ENCODE data around the gene C22orf39. TPM values are rescaled to one million over a fixed set of nuclear protein-coding genes. Genes with fewer than 3 reads are reported as not detected.

The C22orf39 gene, protein sequence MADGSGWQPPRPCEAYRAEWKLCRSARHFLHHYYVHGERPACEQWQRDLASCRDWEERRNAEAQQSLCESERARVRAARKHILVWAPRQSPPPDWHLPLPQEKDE
- total RNA-seq = 47.4 and 55.7 TPM in 2 replicates
- 35.4 TPM for polyA plus RNA-seq (2012)

DNA sequence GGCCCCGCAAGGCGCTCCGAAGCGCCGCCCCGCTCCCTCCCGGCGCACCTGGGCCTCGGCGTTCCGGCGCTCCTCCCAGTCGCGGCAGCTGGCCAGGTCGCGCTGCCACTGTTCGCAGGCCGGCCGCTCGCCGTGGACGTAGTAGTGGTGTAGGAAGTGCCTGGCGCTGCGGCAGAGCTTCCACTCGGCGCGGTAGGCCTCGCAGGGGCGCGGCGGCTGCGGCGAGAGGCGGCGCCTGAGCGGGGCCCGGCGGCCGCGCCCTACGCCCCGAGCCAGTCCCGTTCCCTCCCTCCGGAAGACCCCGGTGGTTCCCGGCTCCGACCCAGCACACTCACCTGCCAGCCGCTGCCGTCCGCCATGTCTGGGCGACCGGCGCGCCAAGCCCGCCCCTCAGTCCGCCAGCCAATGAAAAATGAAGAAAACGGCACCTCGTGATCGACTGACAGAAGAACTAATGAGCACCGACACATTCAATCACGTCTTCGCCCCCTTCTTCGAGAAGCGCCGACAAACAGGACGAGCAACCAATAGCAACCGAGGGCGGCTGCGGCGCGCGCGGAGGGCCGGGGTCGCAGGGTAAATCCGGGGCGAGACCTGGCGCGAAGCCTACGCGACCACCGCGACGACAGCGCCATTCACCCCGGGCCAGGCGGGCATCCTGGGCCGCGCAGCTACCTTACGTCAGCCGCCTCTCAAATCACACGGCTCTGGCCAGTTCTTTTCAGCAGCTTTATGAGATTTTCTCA, at the start of gene C22orf39:
C22orf39 (minus strand) TSS at position 382 of the 746 bp plus-strand sequence; CDS start at position 359, 23 bp downstream.
- DNase-seq (ENCODE audit: low read depth) = peak; percentile 94

DNA sequence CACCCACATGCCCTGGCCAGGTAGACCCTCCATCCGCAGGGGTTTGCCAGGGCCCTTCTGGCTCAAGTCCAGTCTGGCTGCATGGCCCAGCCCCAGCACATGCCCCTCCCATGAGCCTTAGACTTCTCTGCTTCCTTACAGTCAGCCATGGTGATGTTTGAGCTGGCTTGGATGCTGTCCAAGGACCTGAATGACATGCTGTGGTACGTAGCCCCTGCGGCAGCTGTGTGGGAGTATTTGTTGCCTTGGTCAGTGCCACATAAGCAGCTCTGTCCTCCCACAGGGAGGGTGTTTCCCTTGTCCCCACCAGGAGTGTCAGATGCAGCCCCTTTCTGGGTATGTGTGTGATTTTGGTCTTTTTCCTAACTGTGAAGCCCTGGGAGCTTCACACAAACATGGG, 49.7 kb upstream of the C22orf39 start:
- peak; percentile 98 for DNase-seq (ENCODE audit: low read depth)

DNA sequence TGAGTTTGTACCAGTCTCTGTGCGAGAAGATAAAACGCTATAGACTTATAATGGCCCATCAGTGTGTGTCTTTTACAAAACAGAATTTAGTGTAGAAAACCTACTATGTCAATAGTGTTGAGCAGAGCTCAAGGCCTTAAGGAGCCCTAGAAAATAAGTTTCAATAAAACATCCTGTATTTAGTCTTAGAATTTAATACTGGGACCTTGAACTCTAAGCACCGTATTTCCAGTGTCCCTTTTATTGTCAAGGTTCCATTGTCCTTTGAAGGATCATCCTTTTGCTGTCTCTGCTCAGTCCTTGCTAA, 48.8 kb upstream of the C22orf39 start:
- no peak for DNase-seq (ENCODE audit: low read depth)

DNA sequence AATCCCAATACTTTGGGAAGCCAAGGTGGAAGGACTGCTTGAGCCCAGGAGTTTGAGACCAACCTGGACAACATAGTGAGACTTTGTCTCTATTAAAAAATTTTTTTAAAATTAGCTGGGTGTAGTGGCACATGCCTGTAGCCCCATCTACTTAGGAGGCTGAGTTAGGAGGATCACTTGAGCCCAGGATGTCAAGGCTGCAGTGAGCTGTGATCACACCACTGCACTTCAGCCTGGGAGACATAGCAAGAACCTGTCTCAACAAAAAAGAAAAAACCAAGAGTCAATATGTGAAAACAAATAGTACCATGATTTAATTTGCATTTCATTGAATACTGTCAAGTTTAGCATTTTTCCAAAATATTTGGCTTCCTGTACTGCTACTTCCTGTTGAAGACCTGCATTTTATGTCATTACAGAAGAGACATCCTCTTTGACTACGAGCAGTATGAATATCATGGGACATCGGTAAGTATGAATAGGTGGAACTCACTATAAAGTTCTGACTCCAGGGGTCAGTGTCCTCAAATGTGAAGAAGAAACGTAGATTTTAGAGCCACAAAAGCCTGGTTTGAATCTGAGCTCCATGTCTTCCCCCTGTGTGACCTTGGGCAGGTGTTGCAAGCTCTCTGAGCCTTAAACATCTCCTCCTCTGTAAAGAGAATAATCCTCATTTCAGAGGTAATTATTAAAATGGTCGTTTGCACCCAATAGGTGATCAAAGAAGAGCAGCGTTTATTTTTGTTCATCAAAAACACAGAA, 48.2 kb upstream of the C22orf39 start:
- DNase-seq (ENCODE audit: low read depth) = peak; percentile 71

DNA sequence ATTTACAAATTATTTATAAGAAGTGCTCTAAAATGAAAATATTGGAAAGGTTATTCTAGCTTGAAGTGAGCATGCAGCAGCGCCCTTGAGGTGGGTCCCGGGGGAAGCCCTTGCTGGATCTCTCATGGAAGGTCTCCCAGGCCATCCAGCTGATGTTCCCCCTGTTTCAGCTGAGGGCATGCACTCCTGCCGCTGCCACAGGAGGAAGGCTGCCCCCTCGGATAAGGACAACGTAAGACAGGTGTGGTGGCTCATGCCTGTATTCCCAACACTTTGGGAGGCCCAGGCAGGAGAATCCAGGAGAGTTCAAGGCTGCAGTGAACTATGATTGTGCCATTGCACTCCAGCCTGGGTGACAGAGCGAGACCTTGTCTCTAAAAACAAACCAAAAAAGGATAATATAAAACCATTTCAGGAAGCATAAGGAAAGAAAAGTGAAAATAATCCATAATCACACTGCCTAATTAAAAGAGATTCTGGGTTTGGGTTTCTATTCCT, 47.2 kb upstream of the C22orf39 start:
- no peak for DNase-seq (ENCODE audit: low read depth)

DNA sequence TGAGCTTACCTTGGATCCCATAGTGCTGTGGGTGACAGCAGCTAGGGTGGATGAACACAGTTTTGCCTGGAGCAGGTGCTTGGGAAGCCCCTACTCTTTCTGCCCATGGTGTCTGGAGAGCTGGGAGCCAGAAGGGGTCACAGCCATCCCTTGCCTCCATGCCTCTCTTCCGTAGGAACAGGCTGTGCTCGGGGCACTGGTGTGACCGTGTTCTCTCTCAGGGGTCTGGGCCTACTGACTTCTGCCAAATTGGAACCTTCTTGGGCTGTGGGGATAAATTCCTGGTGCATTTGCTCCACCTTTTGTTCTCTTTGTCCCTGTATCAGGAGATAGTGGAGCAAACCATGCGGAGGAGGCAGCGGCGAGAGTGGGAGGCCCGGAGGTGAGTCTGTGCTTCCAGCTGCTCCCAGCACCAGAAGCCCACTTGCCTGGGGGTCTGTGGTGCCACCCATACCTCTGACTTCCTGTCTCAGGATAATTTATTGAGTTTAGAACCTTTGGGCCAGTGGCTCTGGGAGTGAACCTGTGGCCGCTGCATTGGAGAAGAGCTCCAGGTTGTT, 46.6 kb upstream of the C22orf39 start:
- DNase-seq (ENCODE audit: low read depth) = no peak

DNA sequence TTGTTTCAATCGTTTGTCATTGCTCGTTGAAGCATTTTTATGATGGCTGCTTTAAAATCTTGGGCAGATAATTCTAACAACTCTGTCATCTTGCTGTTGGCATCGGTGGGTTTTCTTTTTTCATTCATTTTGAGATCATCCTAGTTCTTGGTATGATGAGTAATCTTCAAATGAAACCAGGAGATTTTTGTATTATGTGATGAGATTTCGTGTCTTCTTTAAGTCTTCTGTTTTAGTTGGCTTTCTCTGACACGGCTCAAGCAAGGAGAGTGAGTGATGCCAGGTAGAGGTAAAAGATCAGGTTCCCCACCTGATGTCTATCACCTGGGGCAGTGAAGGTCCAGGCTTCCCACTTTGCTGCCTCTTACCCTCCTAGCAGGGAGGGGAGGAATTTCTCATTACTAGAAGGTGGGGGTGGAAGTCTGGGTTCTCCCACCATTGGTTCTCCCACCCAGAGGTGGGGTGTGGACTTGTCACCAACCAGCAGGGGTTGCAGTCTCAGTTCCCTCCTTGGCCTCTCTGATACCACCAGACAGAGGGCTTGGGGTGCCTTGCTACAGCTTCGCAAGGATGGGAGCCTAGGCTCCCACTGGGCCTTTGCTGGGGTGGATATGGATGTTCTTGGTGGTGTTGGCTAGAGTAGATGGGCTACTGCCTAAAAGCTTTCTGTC, 45.1 kb upstream of the C22orf39 start:
- no peak for DNase-seq (ENCODE audit: low read depth)

DNA sequence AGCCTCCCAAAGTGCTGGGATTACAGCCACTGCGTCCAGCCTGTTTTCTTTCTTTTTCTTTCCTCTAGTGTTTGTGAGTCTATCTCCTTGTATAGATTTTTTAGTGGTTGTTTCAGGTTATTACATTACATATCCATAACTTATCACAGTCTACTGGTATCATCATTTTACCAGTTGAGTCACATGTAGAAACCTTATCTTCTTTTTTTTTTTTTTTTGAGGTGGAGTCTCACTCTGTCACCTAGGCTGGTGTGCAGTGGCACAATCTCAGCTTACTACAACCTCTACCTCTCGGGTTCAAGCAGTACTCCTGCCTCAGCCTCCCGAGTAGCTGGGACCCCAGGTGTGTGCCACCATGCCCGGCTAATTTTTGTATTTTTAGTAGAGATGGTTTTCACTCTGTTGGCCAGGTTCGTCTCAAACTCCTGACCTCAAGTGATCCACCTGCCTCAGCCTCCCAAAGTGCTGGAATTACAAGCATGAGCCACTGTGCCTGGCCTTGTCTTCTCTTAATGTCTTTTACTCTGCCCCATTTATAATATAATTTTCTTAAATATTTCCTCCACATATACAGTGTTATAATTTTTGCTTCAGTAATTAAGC, 43.2 kb upstream of the C22orf39 start:
- DNase-seq (ENCODE audit: low read depth) = no peak

DNA sequence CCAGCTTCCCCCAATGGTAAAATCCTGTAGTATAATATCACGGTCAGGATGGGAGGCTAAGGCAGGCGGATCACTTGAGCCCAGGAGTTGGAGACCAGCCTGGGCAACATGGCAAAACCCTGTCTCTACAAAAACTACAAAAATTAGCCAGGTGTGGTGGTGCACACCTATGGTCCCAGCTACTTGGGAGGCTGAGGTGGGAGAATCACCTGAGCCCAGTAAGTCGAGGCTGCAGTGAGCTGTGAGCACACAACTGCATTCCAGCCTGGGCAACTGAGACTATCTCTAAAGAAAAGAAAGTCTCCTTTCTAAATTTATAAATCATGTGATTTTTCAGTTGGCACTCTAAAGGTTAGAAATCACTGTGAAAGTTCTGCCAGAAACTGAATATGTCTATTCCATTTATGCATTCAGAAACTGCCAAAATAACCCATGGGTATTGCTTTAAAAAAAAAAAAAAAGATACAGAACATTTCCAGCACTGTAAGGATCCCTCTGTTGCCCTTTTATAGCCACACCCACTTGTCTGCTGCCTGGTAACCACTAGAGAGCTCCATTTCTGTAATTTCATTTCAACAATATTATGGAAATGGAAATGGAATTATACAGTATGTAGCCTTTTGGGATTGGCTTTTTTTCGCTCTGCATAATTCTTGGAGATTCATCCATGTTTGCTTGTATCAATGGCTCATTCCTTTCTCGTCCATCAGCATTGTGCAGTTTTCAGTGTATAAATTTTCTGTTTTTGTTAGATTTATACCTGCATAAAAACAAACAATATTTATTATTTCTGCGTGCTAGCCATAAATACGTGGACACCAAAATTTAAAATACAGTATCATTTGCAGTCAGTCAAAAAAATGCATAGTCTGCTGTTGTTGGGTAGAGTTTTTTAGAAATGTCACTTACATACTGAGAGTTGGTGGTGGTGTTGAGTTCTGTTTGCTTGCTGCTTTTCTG, 41.7 kb upstream of the C22orf39 start:
- peak; percentile 61 for DNase-seq (ENCODE audit: low read depth)

DNA sequence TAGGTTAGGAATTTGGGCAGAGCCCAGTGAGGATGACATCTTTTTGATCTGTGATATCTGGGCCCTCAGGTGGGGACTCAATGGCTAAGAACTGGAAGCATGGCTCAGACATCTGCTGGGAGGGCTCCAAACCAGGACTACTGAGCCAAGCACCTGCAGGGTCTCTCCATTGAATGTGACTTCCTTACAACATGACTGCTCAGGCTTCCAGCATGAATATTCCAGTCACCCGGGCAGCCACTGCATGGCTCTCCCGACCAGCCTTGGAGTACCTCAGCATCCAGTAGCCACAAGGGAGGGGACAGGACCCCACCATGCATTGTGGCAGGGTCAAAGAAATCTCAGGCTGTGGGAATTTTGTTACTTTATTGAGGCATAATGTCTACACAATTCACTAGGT, 40.8 kb upstream of the C22orf39 start:
- no peak for DNase-seq (ENCODE audit: low read depth)

DNA sequence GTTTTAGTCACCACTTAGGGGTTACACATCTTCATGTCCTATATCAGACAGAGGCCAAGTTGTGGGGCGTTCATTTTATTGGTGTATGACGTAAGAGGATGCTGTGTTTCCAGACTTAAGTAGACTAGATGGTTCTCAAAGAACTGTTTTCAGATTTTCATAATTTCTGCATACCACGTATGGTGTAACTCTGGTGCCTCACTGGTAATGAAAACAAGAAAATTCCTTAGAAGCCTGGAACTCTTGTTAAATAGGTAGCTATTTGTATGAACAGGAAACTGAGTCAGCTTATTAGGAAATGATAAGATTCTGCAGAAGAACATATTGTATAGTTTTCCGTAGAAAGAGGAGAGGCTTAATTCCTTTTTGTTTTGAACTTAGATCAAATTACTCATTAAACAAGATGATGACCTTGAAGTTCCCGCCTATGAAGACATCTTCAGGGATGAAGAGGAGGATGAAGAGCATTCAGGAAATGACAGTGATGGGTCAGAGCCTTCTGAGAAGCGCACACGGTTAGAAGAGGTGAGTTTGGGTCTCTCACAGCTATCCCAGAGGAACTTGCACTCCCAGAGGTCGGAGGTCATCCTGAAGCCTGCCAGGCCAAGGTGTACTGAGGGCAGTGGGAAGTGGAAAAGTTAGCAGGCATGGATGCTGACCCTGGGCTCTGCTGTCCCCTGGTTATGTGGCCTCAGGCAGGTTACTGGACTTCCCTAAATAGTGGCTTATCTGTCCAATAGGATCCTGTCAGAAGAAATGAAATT, 36.2 kb upstream of the C22orf39 start:
- DNase-seq (ENCODE audit: low read depth) = no peak

DNA sequence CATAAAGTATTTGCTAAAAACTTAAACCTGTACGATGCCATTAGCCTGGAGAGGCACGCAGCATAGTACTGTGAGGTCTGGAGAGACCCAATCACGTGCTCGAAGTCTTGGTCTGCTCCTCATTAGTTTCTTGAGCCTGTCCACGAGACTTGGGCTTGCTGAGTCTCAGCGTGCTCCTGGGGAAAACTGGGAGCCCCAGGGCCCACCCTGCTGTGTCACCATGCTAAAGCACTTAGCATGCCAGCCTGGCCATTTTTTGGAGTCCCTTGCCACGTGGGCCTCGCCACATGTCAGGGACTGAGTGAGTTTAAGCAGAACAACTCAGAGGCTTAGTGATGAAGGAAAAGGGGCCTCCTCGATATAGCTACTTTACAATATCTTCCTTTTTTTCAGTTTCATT, 34.8 kb upstream of the C22orf39 start:
- no peak for DNase-seq (ENCODE audit: low read depth)

DNA sequence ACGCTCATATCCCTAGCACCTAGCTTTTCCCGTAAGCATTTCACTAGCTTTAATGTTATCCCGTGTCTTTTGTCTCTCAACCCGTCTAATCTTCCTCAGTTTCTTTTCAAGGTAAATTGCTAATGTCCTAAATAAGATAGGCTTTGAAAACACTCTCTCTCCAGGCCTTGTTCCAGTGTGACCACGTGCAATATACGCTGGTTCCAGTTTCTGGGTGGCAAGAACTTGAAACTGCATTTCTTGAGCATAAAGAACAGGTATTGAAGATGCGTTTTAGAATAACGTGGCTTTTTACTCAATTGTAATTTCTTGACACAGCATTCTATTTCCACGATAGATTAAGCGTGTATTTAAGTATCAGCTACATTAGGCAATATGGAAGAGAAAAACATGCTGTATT, 33.3 kb upstream of the C22orf39 start:
- DNase-seq (ENCODE audit: low read depth) = no peak

DNA sequence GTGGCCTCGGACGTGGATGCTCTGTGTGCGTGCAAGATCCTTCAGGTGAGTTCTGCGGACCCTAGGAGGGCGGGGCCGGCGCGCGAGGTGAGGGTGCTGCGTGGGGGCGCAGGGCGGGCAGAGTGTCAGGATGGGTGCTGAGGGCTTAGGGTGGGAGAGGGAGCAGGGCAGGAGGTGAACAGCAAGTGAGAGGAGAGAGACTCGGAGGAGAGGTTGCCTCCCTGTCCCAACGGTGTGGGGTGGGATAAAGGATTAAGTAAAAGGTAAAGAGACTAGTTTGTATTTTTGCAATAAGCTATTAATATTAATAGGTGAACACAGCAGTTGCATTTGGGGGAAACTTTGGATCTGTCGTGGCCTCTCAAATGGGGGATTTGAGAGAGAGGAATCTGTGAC, 32.7 kb upstream of the C22orf39 start:
- no peak for DNase-seq (ENCODE audit: low read depth)

DNA sequence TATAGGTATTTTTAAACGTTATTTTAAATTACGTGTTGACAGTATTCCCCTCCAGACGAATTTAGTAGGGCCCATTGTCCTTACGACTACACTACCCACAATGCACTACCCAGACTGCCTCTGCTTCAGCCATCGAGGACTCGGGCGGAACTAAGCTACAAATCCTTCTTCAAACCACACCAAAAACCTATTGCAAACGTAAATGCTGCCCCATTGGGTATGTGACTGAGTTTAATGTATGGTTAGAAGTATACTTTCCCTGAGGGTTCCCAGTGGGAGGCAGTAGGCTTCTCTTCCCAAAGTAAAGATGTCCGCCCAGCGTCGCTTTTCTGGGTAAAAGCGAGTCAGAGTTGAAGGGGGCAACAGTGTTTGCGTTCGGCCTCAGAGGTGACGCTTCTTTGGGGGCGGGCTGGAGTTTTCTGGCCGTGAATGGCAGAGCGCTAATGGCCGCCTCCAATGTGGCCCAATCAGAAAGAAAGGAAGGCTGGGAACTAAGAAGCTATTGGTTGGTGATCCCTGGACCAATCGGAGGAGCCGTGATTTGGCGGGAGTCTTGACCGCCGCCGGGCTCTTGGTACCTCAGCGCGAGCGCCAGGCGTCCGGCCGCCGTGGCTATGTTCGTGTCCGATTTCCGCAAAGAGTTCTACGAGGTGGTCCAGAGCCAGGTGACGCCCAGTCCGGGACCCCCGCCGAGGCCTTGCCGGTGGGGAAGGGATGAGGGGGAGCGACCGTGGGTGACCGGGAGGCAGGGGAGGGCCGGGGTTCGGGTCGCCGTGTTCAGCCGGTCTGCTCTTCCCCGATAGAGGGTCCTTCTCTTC, 32.1 kb upstream of the C22orf39 start, which contains the start of gene CDC45:
CDC45 (plus strand) TSS at position 566 of the 818 bp plus-strand sequence; CDS start at position 615, 49 bp downstream.
- peak; percentile 99 for DNase-seq (ENCODE audit: low read depth)

DNA sequence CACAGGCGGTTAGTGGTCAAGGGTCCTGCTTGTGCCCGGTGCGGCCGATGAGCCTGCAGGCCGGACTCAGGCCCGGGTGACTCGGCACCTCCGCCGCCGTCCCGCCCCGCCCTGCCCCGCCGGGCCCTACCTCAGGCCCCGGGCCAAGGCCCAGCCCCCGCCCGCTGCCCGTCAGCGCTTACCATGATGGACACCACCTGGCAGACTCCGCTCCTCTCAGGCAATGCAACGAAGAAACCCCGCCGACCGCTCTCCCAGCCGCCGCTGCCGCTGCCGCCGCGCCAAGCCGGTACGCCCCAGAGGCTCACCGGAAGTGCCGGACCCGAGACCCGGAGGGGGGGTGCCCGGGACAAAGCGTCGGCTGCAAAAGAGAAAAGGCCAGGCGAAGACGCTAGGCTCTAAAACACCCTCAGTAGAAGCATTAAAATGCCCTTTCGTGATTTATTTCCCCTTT, 31.4 kb upstream of the C22orf39 start, which contains the start of gene UFD1:
UFD1 (minus strand) TSS at position 293 of the 454 bp plus-strand sequence; CDS start at position 185, 108 bp downstream.
- DNase-seq (ENCODE audit: low read depth) = peak; percentile 88

DNA sequence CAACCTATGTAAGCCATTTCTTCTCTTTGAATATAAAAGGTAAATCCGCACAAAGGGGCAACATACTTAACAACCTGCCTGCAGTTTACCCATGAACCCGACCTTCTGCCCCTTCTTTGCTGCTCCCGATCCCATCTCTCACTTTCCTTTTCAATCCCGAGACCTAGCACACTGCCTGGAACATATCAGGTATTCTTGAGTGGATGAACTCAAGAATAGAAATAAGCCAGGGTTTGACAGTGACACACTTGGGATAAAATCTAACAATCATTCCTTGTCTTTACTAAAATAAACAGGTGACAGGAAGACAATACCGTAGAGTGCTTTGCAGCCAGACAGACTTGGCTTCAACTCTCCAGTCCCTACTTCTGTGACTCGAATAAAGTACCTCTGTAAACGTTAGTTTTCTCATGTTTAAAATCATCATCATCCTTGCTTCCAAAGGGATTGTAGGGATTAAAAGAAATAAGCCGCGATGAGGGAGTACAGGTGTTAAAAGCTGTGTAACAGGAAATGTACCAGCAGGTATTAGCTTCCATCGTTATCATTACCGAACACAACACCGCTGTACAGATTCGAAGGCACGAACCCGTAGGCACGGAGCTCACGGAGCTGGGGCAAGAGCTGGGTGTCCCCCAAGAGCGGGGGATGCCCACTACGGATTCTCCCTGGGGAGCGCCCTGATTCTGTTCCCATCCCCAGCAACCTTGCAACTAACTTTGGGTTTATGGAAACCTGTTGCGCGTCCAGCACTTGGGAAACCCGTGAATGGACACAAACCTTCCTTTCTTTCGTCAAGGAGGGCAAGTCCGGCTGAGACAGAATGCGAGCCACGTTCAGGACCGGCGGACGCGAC, 30.8 kb upstream of the C22orf39 start:
- DNase-seq (ENCODE audit: low read depth) = no peak

Measured in myocyte (in vitro differentiated cells).